Erythroblast (primary cell): Measurements from ENCODE around the gene HUS1.

ENCODE experiments used
- GATA1 ChIP-seq: IDR thresholded peaks from 2 replicates; pipeline ENCODE4 v1.6.1; 2011; ENCODE audit warnings: low read depth, mild to moderate bottlenecking, control low read depth, low read length, moderate library complexity
- POLR2A ChIP-seq: IDR thresholded peaks from 2 replicates; pipeline ENCODE4 v1.6.1; 2011; ENCODE audit warnings: mild to moderate bottlenecking, low read length

GRCh38 chr7:47940088-47941013 is 39.1 kb downstream of the HUS1 start:
- TF ChIP-seq POLR2A (no peak), GATA1 (no peak)
